K562 (cell line): ENCODE measurements around the gene TIMM17B. TPM values are rescaled to one million over a fixed set of nuclear protein-coding genes. Genes with fewer than 3 reads are reported as not detected.

Experiments
- BHLHE40 ChIP-seq: IDR thresholded peaks from 2 replicates; pipeline ENCODE4 v1.6.1; 2011; ENCODE audit warnings: low read length, improper control_type of control experiment
- NRF1 ChIP-seq, 2 experiments: fragments of 450-650 bp; IDR thresholded peaks in 1 of 2; conservative IDR thresholded peaks in 1 of 2; 2 replicates each; pipeline ENCODE4 v1.6.1; 2014; ENCODE audit warnings: mild to moderate bottlenecking in 2 of 2
- POLR2A ChIP-seq: fragments of 450-650 bp; conservative IDR thresholded peaks from 2 replicates; pipeline ENCODE4 v1.6.1; 2016
- POLR2B ChIP-seq: fragments of 450-650 bp; IDR thresholded peaks from 2 replicates; pipeline ENCODE4 v1.6.1; 2018; ENCODE audit warnings: low read depth; ENCODE audit not compliant: partially characterized antibody
- RCOR1 ChIP-seq, 2 experiments: IDR thresholded peaks; 2 replicates each; pipeline ENCODE4 v1.6.1; 2012; ENCODE audit warnings: low read depth in 2 of 2, low read length in 2 of 2, borderline replicate concordance in 1 of 2, improper control_type of control experiment in 1 of 2
- polyA plus RNA-seq, 8 experiments: library from polyadenylated mRNA; depleted of rRNA in 4 of 8; stranded (reverse) in 5 of 8; unstranded in 3 of 8; fragments of >200 nt; fragmentation: Nextera tagmentation in 2 of 8; fragmentation: Illumina TruSeq in 1 of 8; extraction: Ambion mirVana in 2 of 8; extraction: Trizol in 1 of 8; gene quantifications; 2 replicates each; pipeline versions ENCODE4 v1.2.1 to v1.2.3, GENCODE V29; 2011 to 2014; ENCODE audit warnings: inconsistent platforms in 1 of 8, missing spikeins in 1 of 8
- total RNA-seq, 7 experiments: library from RNA; depleted of rRNA in 6 of 7; stranded (reverse); fragments of >200 nt in 6 of 7; fragmentation: Illumina TruSeq in 2 of 7; extraction: Trizol in 2 of 7; gene quantifications; 2 replicates each; pipeline versions ENCODE4 v1.2.1 to v1.2.3, GENCODE V29; 2011 to 2021; ENCODE audit warnings: low replicate concordance in 1 of 7
- TF ChIP-seq, protein P1 (sequence below), 2 experiments: fragments of 450-650 bp; IDR thresholded peaks; 2 replicates each; pipeline ENCODE4 v1.6.1; 2016; ENCODE audit warnings: mild to moderate bottlenecking in 2 of 2, borderline replicate concordance in 1 of 2, low read depth in 1 of 2, moderate library complexity in 1 of 2
- TF ChIP-seq, protein P2 (sequence below): sonication (generic); formaldehyde crosslinking; IDR thresholded peaks from 2 replicates; pipeline ENCODE4 v1.8.0; 2022; ENCODE audit warnings: mild to moderate bottlenecking, low read depth, missing genetic modification reagents
- TF ChIP-seq, protein P3 (sequence below): fragments of 450-650 bp; IDR thresholded peaks from 2 replicates; pipeline ENCODE4 v1.6.1; 2018; ENCODE audit not compliant: partially characterized antibody

The TIMM17B gene
- total and polyA plus RNA-seq, 9 of the 15 experiments (the other 6 are each of a cell fraction or from before 2014, with no cell fraction given): 9.9 to 184 (median 115) TPM

DNA sequence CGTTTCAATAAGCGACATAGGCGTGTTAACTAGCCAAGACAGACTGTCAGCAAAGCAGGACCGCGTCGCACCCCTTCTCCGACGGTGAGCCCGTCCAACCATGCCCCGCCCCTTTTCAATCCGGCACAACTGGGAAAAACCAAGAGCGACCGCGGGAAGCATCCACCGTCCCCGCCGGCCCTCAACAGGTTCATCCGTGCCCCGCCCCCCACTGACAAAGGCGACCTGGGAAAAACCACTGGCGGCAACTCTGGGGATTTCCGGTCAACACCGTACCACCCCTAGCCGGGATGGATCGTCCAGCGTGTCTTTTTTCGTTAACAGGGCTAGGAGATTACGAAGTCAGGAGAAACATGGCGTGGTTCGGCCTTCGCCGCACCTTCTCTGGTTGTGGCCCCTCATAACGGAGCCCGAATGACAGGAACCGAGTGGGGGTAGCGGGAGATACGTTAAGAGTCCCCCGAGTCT lies 377 bp downstream of the TIMM17B start (continued):
- TF ChIP-seq, protein P1, sequence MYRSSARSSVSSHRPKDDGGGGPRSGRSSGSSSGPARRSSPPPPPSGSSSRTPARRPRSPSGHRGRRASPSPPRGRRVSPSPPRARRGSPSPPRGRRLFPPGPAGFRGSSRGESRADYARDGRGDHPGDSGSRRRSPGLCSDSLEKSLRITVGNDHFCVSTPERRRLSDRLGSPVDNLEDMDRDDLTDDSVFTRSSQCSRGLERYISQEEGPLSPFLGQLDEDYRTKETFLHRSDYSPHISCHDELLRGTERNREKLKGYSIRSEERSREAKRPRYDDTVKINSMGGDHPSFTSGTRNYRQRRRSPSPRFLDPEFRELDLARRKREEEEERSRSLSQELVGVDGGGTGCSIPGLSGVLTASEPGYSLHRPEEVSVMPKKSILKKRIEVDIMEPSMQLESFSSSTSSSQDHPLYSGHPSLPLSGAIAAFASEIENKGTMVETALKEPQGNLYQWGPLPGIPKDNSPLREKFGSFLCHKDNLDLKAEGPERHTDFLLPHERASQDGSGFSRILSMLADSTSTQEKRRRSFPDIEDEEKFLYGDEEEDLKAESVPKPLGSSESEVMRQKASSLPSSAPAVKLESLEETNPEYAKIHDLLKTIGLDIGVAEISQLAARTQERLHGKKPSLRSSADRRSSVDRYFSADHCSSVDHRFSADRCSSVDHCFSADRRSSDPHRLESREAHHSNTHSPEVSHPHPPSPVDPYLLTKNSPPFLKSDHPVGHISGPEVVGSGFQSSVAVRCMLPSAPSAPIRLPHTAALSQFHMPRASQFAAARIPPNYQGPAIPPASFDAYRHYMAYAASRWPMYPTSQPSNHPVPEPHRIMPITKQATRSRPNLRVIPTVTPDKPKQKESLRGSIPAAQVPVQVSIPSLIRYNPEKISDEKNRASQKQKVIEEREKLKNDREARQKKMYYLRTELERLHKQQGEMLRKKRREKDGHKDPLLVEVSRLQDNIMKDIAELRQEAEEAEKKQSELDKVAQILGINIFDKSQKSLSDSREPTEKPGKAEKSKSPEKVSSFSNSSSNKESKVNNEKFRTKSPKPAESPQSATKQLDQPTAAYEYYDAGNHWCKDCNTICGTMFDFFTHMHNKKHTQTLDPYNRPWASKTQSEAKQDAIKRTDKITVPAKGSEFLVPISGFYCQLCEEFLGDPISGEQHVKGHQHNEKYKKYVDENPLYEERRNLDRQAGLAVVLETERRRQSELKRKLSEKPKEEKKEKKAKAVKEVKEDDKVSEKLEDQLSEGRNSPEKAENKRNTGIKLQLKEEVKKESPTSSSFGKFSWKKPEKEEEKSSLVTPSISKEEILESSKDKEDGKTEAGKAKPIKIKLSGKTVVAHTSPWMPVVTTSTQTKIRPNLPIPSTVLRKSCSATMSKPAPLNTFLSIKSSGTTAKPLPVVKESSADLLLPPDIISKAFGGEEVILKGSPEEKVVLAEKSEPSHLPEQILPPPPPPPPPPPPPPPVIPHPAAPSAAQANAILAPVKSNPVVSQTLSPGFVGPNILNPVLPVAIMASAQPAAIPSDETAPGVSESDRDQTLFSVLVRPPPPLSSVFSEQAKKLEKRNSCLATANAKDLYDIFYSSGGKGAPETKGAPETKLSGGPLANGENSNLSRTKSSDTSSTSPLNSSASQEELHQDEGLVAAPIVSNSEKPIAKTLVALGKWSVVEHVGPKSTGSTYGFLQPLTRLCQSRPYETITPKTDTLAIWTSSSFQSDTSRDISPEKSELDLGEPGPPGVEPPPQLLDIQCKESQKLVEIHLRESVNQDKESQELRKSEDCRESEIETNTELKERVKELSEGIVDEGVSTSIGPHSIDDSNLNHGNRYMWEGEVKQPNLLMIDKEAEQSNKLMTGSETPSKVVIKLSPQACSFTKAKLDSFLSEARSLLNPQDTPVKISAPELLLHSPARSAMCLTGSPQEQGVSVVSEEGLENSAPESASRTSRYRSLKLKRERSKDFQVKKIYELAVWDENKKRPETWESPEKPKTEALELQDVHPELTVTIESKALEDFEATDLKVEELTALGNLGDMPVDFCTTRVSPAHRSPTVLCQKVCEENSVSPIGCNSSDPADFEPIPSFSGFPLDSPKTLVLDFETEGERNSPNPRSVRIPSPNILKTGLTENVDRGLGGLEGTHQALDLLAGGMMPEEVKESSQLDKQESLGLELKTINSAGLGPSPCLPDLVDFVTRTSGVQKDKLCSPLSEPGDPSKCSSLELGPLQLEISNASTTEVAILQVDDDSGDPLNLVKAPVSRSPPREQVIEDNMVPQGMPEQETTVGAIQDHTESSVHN (IDR thresholded peaks at IDR 0.05; ENCODE audit: borderline replicate concordance in 1 of 2, low read depth in 1 of 2): no peak
- TF ChIP-seq RCOR1 (IDR thresholded peaks at IDR 0.05; ENCODE audit: borderline replicate concordance in 1 of 2, low read depth in 2 of 2, low read length in 2 of 2) (no peak; a peak in 1 of 4 replicates), POLR2A (no peak), NRF1 (conservative IDR thresholded peaks at IDR 0.05 in 1 of 2, IDR thresholded peaks at IDR 0.05 in 1 of 2) (no peak), BHLHE40 (peak; percentile 67; the same call in 1 of the 2 replicates), POLR2B (no peak)
- TF ChIP-seq, protein P2, sequence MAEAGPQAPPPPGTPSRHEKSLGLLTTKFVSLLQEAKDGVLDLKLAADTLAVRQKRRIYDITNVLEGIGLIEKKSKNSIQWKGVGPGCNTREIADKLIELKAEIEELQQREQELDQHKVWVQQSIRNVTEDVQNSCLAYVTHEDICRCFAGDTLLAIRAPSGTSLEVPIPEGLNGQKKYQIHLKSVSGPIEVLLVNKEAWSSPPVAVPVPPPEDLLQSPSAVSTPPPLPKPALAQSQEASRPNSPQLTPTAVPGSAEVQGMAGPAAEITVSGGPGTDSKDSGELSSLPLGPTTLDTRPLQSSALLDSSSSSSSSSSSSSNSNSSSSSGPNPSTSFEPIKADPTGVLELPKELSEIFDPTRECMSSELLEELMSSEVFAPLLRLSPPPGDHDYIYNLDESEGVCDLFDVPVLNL: no peak
- TF ChIP-seq, protein P3, sequence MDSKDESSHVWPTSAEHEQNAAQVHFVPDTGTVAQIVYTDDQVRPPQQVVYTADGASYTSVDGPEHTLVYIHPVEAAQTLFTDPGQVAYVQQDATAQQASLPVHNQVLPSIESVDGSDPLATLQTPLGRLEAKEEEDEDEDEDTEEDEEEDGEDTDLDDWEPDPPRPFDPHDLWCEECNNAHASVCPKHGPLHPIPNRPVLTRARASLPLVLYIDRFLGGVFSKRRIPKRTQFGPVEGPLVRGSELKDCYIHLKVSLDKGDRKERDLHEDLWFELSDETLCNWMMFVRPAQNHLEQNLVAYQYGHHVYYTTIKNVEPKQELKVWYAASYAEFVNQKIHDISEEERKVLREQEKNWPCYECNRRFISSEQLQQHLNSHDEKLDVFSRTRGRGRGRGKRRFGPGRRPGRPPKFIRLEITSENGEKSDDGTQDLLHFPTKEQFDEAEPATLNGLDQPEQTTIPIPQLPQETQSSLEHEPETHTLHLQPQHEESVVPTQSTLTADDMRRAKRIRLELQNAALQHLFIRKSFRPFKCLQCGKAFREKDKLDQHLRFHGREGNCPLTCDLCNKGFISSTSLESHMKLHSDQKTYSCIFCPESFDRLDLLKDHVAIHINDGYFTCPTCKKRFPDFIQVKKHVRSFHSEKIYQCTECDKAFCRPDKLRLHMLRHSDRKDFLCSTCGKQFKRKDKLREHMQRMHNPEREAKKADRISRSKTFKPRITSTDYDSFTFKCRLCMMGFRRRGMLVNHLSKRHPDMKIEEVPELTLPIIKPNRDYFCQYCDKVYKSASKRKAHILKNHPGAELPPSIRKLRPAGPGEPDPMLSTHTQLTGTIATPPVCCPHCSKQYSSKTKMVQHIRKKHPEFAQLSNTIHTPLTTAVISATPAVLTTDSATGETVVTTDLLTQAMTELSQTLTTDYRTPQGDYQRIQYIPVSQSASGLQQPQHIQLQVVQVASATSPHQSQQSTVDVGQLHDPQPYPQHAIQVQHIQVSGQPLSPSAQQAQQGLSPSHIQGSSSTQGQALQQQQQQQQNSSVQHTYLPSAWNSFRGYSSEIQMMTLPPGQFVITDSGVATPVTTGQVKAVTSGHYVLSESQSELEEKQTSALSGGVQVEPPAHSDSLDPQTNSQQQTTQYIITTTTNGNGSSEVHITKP: peak; percentile 99
